Suprapubic skin (tissue), 4 donors: ENCODE measurements around the gene BEX1.

ENCODE experiments used
- EP300 ChIP-seq: sonication (generic); formaldehyde crosslinking; IDR thresholded peaks from one replicate; pipeline ENCODE4 v1.6.1; 2017; ENCODE audit warnings: antibody characterized with exemption
- POLR2A ChIP-seq, 2 donors: fragments of 450-650 bp; IDR thresholded peaks; one replicate each; pipeline ENCODE4 v1.6.1; 2017; ENCODE audit warnings: antibody characterized with exemption in 2 of 2, mild to moderate bottlenecking in 2 of 2, moderate library complexity in 2 of 2
- POLR2AphosphoS5 ChIP-seq, 3 donors: sonication (generic); formaldehyde crosslinking; IDR thresholded peaks; one replicate each; pipeline ENCODE4 v1.6.1; 2017; ENCODE audit warnings: antibody characterized with exemption in 3 of 3
- TF ChIP-seq, protein P1 (sequence below), 2 donors: fragments of 200-600 bp in 1 of 2; fragments of 450-650 bp in 1 of 2; sonication (generic) in 1 of 2; IDR thresholded peaks; one replicate each; pipeline ENCODE4 v1.5.1; 2016 to 2019; ENCODE audit warnings: antibody characterized with exemption in 2 of 2, mild to moderate bottlenecking in 1 of 2, moderate library complexity in 1 of 2

DNA sequence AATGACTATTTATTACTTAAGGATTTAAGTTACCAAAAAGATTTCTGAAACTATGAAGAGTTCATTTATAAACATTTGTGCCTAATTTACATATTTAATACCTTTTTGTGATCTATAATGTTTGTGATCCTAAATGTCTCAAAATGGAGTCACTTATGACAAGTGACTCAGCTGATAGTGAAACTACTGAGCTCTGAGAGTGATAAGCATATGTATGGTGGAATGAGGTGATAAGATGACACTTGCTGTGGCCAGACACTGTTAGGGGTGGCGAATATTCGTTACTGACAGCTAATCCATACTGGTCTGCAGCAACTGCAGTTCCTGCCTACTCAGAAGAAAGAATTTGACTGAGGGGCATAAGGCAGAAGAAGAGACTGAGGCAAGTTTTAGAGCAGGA, 34.5 kb upstream of the BEX1 start:
- TF ChIP-seq, protein P1, sequence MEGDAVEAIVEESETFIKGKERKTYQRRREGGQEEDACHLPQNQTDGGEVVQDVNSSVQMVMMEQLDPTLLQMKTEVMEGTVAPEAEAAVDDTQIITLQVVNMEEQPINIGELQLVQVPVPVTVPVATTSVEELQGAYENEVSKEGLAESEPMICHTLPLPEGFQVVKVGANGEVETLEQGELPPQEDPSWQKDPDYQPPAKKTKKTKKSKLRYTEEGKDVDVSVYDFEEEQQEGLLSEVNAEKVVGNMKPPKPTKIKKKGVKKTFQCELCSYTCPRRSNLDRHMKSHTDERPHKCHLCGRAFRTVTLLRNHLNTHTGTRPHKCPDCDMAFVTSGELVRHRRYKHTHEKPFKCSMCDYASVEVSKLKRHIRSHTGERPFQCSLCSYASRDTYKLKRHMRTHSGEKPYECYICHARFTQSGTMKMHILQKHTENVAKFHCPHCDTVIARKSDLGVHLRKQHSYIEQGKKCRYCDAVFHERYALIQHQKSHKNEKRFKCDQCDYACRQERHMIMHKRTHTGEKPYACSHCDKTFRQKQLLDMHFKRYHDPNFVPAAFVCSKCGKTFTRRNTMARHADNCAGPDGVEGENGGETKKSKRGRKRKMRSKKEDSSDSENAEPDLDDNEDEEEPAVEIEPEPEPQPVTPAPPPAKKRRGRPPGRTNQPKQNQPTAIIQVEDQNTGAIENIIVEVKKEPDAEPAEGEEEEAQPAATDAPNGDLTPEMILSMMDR (IDR thresholded peaks at IDR 0.05), result no peak
- TF ChIP-seq POLR2AphosphoS5 (IDR thresholded peaks at IDR 0.05) (no peak), POLR2A (IDR thresholded peaks at IDR 0.05) (no peak), EP300 (no peak)
